HepG2 (cell line): ENCODE measurements around the gene PLOD3. TPM values are rescaled to one million over a fixed set of nuclear protein-coding genes. Genes with fewer than 3 reads are reported as not detected.

Experiments used
- ATAC-seq: fragments of 200-7000 bp; cut with Tn5 transposase; 3 replicates; pipeline ENCODE4 v1.9.1; 2020; ENCODE audit warnings: mild to moderate bottlenecking, moderate library complexity
- BruUV-seq: library from RNA; stranded (reverse); fragments of 400-500 nt; replicated peaks from 2 replicates; lab custom pipeline; 2021; lab: Mats Ljungman, UMichigan
- CTCF ChIA-PET: fragments of 300-600 bp; formaldehyde crosslinking; extraction: SDS; loops from one replicate; lab custom pipeline; 2021; ENCODE audit warnings: low total read pairs, inconsistent platforms, low intra/inter-chr PET ratio; lab: Yijun Ruan, JAX
- POLR2A ChIA-PET: fragments of 350-600 bp; sonication (Branson Sonifier 250); formaldehyde crosslinking; loops from one replicate; lab custom pipeline; 2020; ENCODE audit warnings: antibody characterized with exemption, inconsistent platforms; lab: Yijun Ruan, JAX
- DNase-seq: peaks from one replicate; pipeline ENCODE4 v3.0.0-alpha.2; 2015; ENCODE audit warnings: low spot score
- FAIRE-seq: peaks from 3 replicates; lab custom pipeline; 2011; peaks lifted over from hg19 to GRCh38; lab: Jason Lieb, UNC
- H2AFZ ChIP-seq: one replicate; pipeline ENCODE4 v1.6.1; 2011; ENCODE audit warnings: low read length, inconsistent platforms
- H3K27ac ChIP-seq: fragments of 300-600 bp; 3 replicates; pipeline ENCODE4 v1.8.0; 2011; ENCODE audit warnings: mixed run types, mild to moderate bottlenecking, mixed read lengths, low read length, inconsistent platforms; ENCODE audit not compliant: insufficient read depth; ENCODE audit errors: extremely low read length
- H3K27me3 ChIP-seq, 2 experiments: fragments of 200-600 bp in 1 of 2; 2 replicates in 1 of 2; 3 replicates in 1 of 2; pipeline versions ENCODE4 v1.6.0 to v1.8.0; 2011; ENCODE audit warnings: low read length in 2 of 2, mild to moderate bottlenecking in 2 of 2, moderate library complexity in 2 of 2, inconsistent platforms in 1 of 2; ENCODE audit not compliant: insufficient read depth in 2 of 2, control insufficient read depth in 1 of 2
- H3K36me3 ChIP-seq, 2 experiments: fragments of 200-600 bp in 1 of 2; replicated peaks in 1 of 2; 2 replicates in 1 of 2; 3 replicates in 1 of 2; pipeline versions ENCODE4 v1.5.1 to v1.8.0; 2011; ENCODE audit warnings: low read length in 2 of 2, inconsistent platforms in 1 of 2; ENCODE audit not compliant: insufficient read depth in 2 of 2, control insufficient read depth in 1 of 2
- H3K4me1 ChIP-seq: 2 replicates; pipeline ENCODE4 v1.5.1; 2012; ENCODE audit warnings: low read length, inconsistent platforms; ENCODE audit not compliant: insufficient read depth
- H3K4me2 ChIP-seq: 2 replicates; pipeline ENCODE4 v1.6.0; 2011; ENCODE audit warnings: low read depth, low read length, inconsistent platforms
- H3K4me3 ChIP-seq, 3 experiments: fragments of 200-600 bp in 1 of 3; sonication (generic), shearing (Covaris generic) in 1 of 3; replicated peaks in 1 of 3; 2 replicates each; pipeline ENCODE4 v1.5.1; 2011 to 2016; ENCODE audit warnings: low read length in 3 of 3, inconsistent platforms in 2 of 3, low read depth in 2 of 3, mild to moderate bottlenecking in 2 of 3, control low read depth in 1 of 3, mixed read lengths in 1 of 3; ENCODE audit not compliant: insufficient read depth in 1 of 3
- H3K79me2 ChIP-seq: one replicate; pipeline ENCODE4 v1.6.1; 2011; ENCODE audit warnings: low read length, inconsistent platforms; ENCODE audit not compliant: insufficient read depth
- H3K9ac ChIP-seq: 2 replicates; pipeline ENCODE4 v1.6.0; 2011; ENCODE audit warnings: mild to moderate bottlenecking, low read depth, low read length, inconsistent platforms; ENCODE audit not compliant: insufficient read depth
- H3K9me3 ChIP-seq: 2 replicates; pipeline ENCODE4 v1.5.1; 2012; ENCODE audit warnings: mild to moderate bottlenecking, low read length
- H4K20me1 ChIP-seq: 2 replicates; pipeline ENCODE4 v1.6.0; 2011; ENCODE audit warnings: inconsistent platforms, mild to moderate bottlenecking, low read length, moderate library complexity; ENCODE audit not compliant: insufficient read depth
- CBX2 ChIP-seq, 2 experiments: fragments of 200-600 bp in 1 of 2; sonication (generic); formaldehyde crosslinking in 1 of 2; IDR thresholded peaks; 2 replicates each; pipeline versions ENCODE4 v1.7.0 to v1.8.1; 2018 to 2022; ENCODE audit warnings: low read depth in 2 of 2, low read length in 1 of 2, mild to moderate bottlenecking in 1 of 2, missing genetic modification reagents in 1 of 2
- FOXA3 ChIP-seq: IDR thresholded peaks from 2 replicates; pipeline ENCODE4 v1.6.1; 2016; ENCODE audit warnings: missing genetic modification reagents, missing compliant biosample characterization
- PHF20 ChIP-seq: sonication (generic); formaldehyde crosslinking; IDR thresholded peaks from 2 replicates; pipeline ENCODE4 v1.5.0; 2020; ENCODE audit warnings: mild to moderate bottlenecking, missing genetic modification reagents
- RBAK ChIP-seq: sonication (generic); formaldehyde crosslinking; IDR thresholded peaks from 2 replicates; pipeline ENCODE4 v1.5.1; 2020; ENCODE audit warnings: mild to moderate bottlenecking, missing genetic modification reagents
- ZBTB49 ChIP-seq: sonication (generic); formaldehyde crosslinking; IDR thresholded peaks from 2 replicates; pipeline ENCODE4 v1.4.0; 2020; ENCODE audit warnings: missing genetic modification reagents, borderline replicate concordance
- ZC3H4 ChIP-seq: sonication (generic); formaldehyde crosslinking; IDR thresholded peaks from 2 replicates; pipeline ENCODE4 v1.4.0; 2020; ENCODE audit warnings: missing genetic modification reagents, borderline replicate concordance
- ZFP90 ChIP-seq: sonication (generic); formaldehyde crosslinking; IDR thresholded peaks from 2 replicates; pipeline ENCODE4 v1.8.0; 2022; ENCODE audit warnings: missing genetic modification reagents, mild to moderate bottlenecking, inconsistent platforms, borderline replicate concordance
- ZMYM3 ChIP-seq: sonication (generic); formaldehyde crosslinking; IDR thresholded peaks from 2 replicates; pipeline ENCODE4 v1.5.1; 2020; ENCODE audit warnings: mild to moderate bottlenecking, missing genetic modification reagents
- ZNF280D ChIP-seq: sonication (generic); formaldehyde crosslinking; IDR thresholded peaks from 2 replicates; pipeline ENCODE4 v1.5.1; 2020; ENCODE audit warnings: mild to moderate bottlenecking, missing genetic modification reagents
- ZNF432 ChIP-seq: sonication (generic); formaldehyde crosslinking; IDR thresholded peaks from 2 replicates; pipeline ENCODE4 v1.5.0; 2020; ENCODE audit warnings: missing genetic modification reagents, mild to moderate bottlenecking, borderline replicate concordance
- ZNF674 ChIP-seq: sonication (generic); formaldehyde crosslinking; IDR thresholded peaks from 2 replicates; pipeline ENCODE4 v1.5.0; 2020; ENCODE audit warnings: low read depth, mild to moderate bottlenecking, missing genetic modification reagents
- WGBS: methylation state at CpG from one replicate; pipeline ENCODE4 v1.1.6; 2017; ENCODE audit warnings: low lambda C conversion rate; 5-methylcytosine and 5-hydroxymethylcytosine counted together
- in situ Hi-C: cut with HindIII; loops from 2 replicates; pipeline ENCODE4 v1.10.0; 2017; ENCODE audit warnings: low pct_unique_long_range_greater_than_20kb; ENCODE audit not compliant: extremely low pct_ligation_motif_present
- intact Hi-C: fragments of 100-400 bp; cut with micrococcal nuclease; formaldehyde crosslinking; loops from one replicate; pipeline ENCODE4 v1.10.0; 2022; ENCODE audit not compliant: unreplicated experiment
- polyA plus RNA-seq, 8 experiments: library from polyadenylated mRNA; depleted of rRNA in 3 of 8; stranded (reverse) in 7 of 8; unstranded in 1 of 8; fragments of >200 nt; fragmentation: Illumina TruSeq in 4 of 8; extraction: Trizol in 4 of 8; gene quantifications; 2 replicates each; pipeline versions ENCODE4 v1.2.1 to v1.2.3, GENCODE V29; 2011 to 2016; ENCODE audit warnings: low read depth in 4 of 8, missing spikeins in 1 of 8, mixed read lengths in 1 of 8; ENCODE audit not compliant: insufficient read depth in 1 of 8
- total RNA-seq, 5 experiments: library from RNA; depleted of rRNA; stranded (reverse); fragments of >200 nt; fragmentation: Illumina TruSeq; extraction: Trizol; gene quantifications; 2 replicates each; pipeline ENCODE4 v1.2.3, GENCODE V29; 2016; ENCODE audit warnings: low read depth in 1 of 5

Gene PLOD3
- total and polyA plus RNA-seq, 2 of the 13 experiments (the other 11 are each of a cell fraction or from before 2014, with no cell fraction given) = 65.8 to 67.4 TPM

DNA sequence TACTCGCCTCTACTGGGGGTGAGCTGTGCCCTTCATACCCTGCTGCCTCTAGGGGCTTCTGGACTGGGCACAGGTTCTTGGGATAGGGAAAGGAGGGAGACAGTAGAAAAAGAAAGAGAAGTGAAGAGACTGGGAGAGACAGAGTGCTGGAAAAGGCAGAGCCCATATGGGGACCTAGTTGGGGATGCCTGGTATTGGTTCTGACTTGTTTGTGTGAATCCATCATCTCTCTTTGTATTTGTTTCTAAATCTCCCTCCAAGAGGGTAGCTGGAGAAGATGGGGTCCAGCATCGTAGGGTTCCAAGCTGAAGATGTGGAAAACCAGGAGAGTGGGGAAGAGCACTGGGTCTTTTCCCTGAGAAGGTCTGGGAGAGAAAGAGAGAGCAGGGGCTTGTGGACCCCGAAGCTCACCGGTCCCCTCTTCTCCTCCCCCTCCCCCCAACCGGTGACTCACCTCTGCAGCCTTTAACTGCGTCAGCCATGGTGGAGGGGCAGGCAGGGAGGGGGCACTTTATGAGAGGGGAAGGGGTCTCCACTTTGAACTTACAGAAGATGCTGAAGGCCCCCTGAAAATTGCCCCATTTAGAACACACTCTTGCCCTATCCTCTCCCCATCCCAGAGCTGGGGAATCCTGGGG lies 48.9 kb downstream of the PLOD3 start:
- POLR2A ChIA-PET = interaction anchor here (0.9 to 1.0 kb wide), 2 partner anchors 24 to 25 kb away, joined by 3 read pairs; no protein-coding TSS in a partner anchor
- BruUV-seq = no TSS peak
- peaks cover 13 to 80% of the 10 kb centered on the region in 2 experiments for H3K27me3 ChIP-seq

GRCh38 chr7:101167645-101168411 lies 49.6 kb downstream of the PLOD3 start:
- Histone ChIP-seq H3K9me3 (no peaks in the 10 kb centered on the region), H3K9ac (no peak overlapping the region), H4K20me1 (peaks cover 9% of the 10 kb centered on the region; the same call in 1 of the 2 replicates), H3K36me3 (no peaks in the 10 kb centered on the region), H3K27ac (no peak overlapping the region), H3K4me1 (peaks cover 54% of the 10 kb centered on the region), H3K4me2 (no peak overlapping the region), H3K4me3 (no peak overlapping the region), H2AFZ (no peak overlapping the region), H3K79me2 (no peaks in the 10 kb centered on the region), H3K27me3 (peaks cover 11 to 75% of the 10 kb centered on the region in 2 experiments)
- 14% methylated on average over 12 of the region's 12 CpGs for WGBS
- DNase-seq (no peak), FAIRE-seq (no peak), ATAC-seq (no peak)
- in situ Hi-C loops (no loop called here), intact Hi-C loops (loop anchor here (2.0 kb wide), 1 partner anchor 23 kb away; no protein-coding TSS in a partner anchor)
- ChIA-PET POLR2A (interaction anchor here (0.9 to 1.0 kb wide), 2 partner anchors 24 kb away, joined by 3 read pairs; no protein-coding TSS in a partner anchor), CTCF (interaction anchor here (2.7 kb wide), 1 partner anchor 24 kb away, joined by 14 read pairs; no protein-coding TSS in a partner anchor)
- no TSS peak for BruUV-seq
- no peak for TF ChIP-seq ZBTB49
- TF ChIP-seq ZNF432 (CRISPR knock-in tag) = no peak
- no peak for TF ChIP-seq FOXA3 (CRISPR knock-in tag)
- TF ChIP-seq ZNF674 (CRISPR knock-in tag) = no peak
- no peak for TF ChIP-seq RBAK (CRISPR knock-in tag)
- no peak for TF ChIP-seq ZNF280D (CRISPR knock-in tag)
- no peak for TF ChIP-seq CBX2 (IDR thresholded peaks at IDR 0.05; ENCODE audit: low read depth, low read length)
- no peak for TF ChIP-seq CBX2 (CRISPR knock-in tag; IDR thresholded peaks at IDR 0.05; ENCODE audit: low read depth)
- TF ChIP-seq ZMYM3 (CRISPR knock-in tag) = no peak

More for the DNA sequence above, 48.9 kb downstream of the PLOD3 start:
- Histone ChIP-seq H3K27ac (no peak overlapping the region), H2AFZ (no peak overlapping the region), H3K79me2 (no peaks in the 10 kb centered on the region), H3K4me3 (no peak overlapping the region), H3K4me1 (peaks cover 58% of the 10 kb centered on the region), H3K36me3 (no peaks in the 10 kb centered on the region), H3K9me3 (no peaks in the 10 kb centered on the region), H3K9ac (no peak overlapping the region), H4K20me1 (peaks cover 9% of the 10 kb centered on the region; the same call in 1 of the 2 replicates), H3K4me2 (no peak overlapping the region)
- intact Hi-C loops = loop anchor here (2.0 kb wide), 1 partner anchor 24 kb away; no protein-coding TSS in a partner anchor
- DNase-seq (no peak), FAIRE-seq (no peak), ATAC-seq (no peak)
- TF ChIP-seq ZC3H4 (CRISPR knock-in tag) = no peak
- TF ChIP-seq ZFP90 (CRISPR knock-in tag) = no peak
- TF ChIP-seq PHF20 (CRISPR knock-in tag) = no peak
- 3% methylated on average over 6 of the region's 6 CpGs for WGBS
- in situ Hi-C loops = no loop called here
- CTCF ChIA-PET = interaction anchor here (2.7 kb wide), 1 partner anchor 25 kb away, joined by 14 read pairs; no protein-coding TSS in a partner anchor
